K562 (cell line): ENCODE results near the gene TGOLN2.

Experiments
- CHD2 ChIP-seq: IDR thresholded peaks from 2 replicates; pipeline ENCODE4 v1.6.1; 2011; ENCODE audit warnings: low read depth, low read length
- CTCF ChIP-seq, 3 experiments: IDR thresholded peaks in 2 of 3; conservative IDR thresholded peaks in 1 of 3; 2 replicates each; pipeline ENCODE4 v1.5.1; 2011 to 2012; ENCODE audit warnings: low read length in 3 of 3, mild to moderate bottlenecking in 3 of 3, control low read depth in 2 of 3, improper control_type of control experiment in 1 of 3, inconsistent platforms in 1 of 3, low read depth in 1 of 3, mixed read lengths in 1 of 3, moderate library complexity in 1 of 3; ENCODE audit not compliant: insufficient read depth in 2 of 3
- EP300 ChIP-seq: IDR thresholded peaks from 2 replicates; pipeline ENCODE4 v1.6.1; 2012; ENCODE audit warnings: low read length, improper control_type of control experiment
- MLX ChIP-seq, 2 experiments: fragments of 450-650 bp in 1 of 2; sonication (generic) in 1 of 2; formaldehyde crosslinking; conservative IDR thresholded peaks; 2 replicates each; pipeline versions ENCODE4 v1.4.0 to v1.8.1; 2020 to 2022; ENCODE audit warnings: mild to moderate bottlenecking in 1 of 2, missing genetic modification reagents in 1 of 2
- NBN ChIP-seq: fragments of 450-650 bp; IDR thresholded peaks from 2 replicates; pipeline ENCODE4 v1.6.1; 2016; ENCODE audit warnings: low read depth, mild to moderate bottlenecking
- NCOA2 ChIP-seq, 2 experiments: fragments of 450-650 bp; IDR thresholded peaks; 2 replicates each; pipeline ENCODE4 v1.6.1; 2018; ENCODE audit warnings: mild to moderate bottlenecking in 2 of 2, moderate library complexity in 1 of 2; ENCODE audit not compliant: partially characterized antibody in 2 of 2
- RFX5 ChIP-seq: IDR thresholded peaks from 2 replicates; pipeline ENCODE4 v1.6.1; 2011; ENCODE audit warnings: low read depth, mild to moderate bottlenecking, improper control_type of control experiment, low read length
- SPI1 ChIP-seq: IDR thresholded peaks from 2 replicates; pipeline ENCODE4 v1.6.1; 2011; ENCODE audit warnings: low read depth, low read length, control low read depth, borderline replicate concordance
- TCF7L2 ChIP-seq: fragments of 150-350 bp; IDR thresholded peaks from 2 replicates; pipeline ENCODE4 v1.6.1; 2016; ENCODE audit warnings: low read depth, mild to moderate bottlenecking, low read length, moderate library complexity
- ZFX ChIP-seq: sonication (generic); formaldehyde crosslinking; IDR thresholded peaks from 2 replicates; pipeline ENCODE4 v1.8.0; 2022; ENCODE audit warnings: mild to moderate bottlenecking, missing genetic modification reagents, moderate library complexity
- ZNF280B ChIP-seq: fragments of 250-450 bp; sonication (Bioruptor Pico); IDR thresholded peaks from 2 replicates; pipeline ENCODE4 v1.5.1; 2021; ENCODE audit warnings: mild to moderate bottlenecking
- ZNF75A ChIP-seq: fragments of 450-650 bp; formaldehyde crosslinking; IDR thresholded peaks from 2 replicates; pipeline ENCODE4 v1.4.0; 2020; ENCODE audit warnings: mild to moderate bottlenecking
- ZNF785 ChIP-seq: fragments of 250-450 bp; sonication (Bioruptor Pico); IDR thresholded peaks from 2 replicates; pipeline ENCODE4 v1.4.0; 2020; ENCODE audit warnings: mild to moderate bottlenecking

- TF ChIP-seq ZNF280B = no peak
- TF ChIP-seq ZFX (CRISPR knock-in tag) = no peak
- TF ChIP-seq ZNF75A (CRISPR knock-in tag) = no peak
- no peak for TF ChIP-seq NCOA2 (IDR thresholded peaks at IDR 0.05; ENCODE audit: partially characterized antibody in 2 of 2)
- no peak for TF ChIP-seq SPI1
- TF ChIP-seq CHD2 = no peak
- no peak for TF ChIP-seq MLX (CRISPR knock-in tag; conservative IDR thresholded peaks at IDR 0.05)
- TF ChIP-seq RFX5 = no peak
- TF ChIP-seq CTCF (IDR thresholded peaks at IDR 0.05 in 2 of 3, conservative IDR thresholded peaks at IDR 0.05 in 1 of 3; ENCODE audit: insufficient read depth in 2 of 3, low read depth in 1 of 3, low read length in 3 of 3) = no peak
- TF ChIP-seq NBN = no peak
- no peak for TF ChIP-seq TCF7L2
- TF ChIP-seq EP300 = no peak
- TF ChIP-seq ZNF785 = no peak
These were observed 2.9 kb downstream of the TGOLN2 start for GRCh38 chr2:85324639-85325465.
